HepG2 (cell line): ENCODE results near the gene GRAMD4. TPM values are rescaled to one million over a fixed set of nuclear protein-coding genes. Genes with fewer than 3 reads are reported as not detected.

Source experiments
- ATAC-seq: fragments of 200-7000 bp; cut with Tn5 transposase; 3 replicates; pipeline ENCODE4 v1.9.1; 2020; ENCODE audit warnings: mild to moderate bottlenecking, moderate library complexity
- BruUV-seq: library from RNA; stranded (reverse); fragments of 400-500 nt; replicated peaks from 2 replicates; lab custom pipeline; 2021; lab: Mats Ljungman, UMichigan
- CTCF ChIA-PET: fragments of 300-600 bp; formaldehyde crosslinking; extraction: SDS; loops from one replicate; lab custom pipeline; 2021; ENCODE audit warnings: low total read pairs, inconsistent platforms, low intra/inter-chr PET ratio; lab: Yijun Ruan, JAX
- POLR2A ChIA-PET: fragments of 350-600 bp; sonication (Branson Sonifier 250); formaldehyde crosslinking; loops from one replicate; lab custom pipeline; 2020; ENCODE audit warnings: antibody characterized with exemption, inconsistent platforms; lab: Yijun Ruan, JAX
- DNase-seq: peaks from one replicate; pipeline ENCODE4 v3.0.0-alpha.2; 2015; ENCODE audit warnings: low spot score
- FAIRE-seq: peaks from 3 replicates; lab custom pipeline; 2011; peaks lifted over from hg19 to GRCh38; lab: Jason Lieb, UNC
- H2AFZ ChIP-seq: one replicate; pipeline ENCODE4 v1.6.1; 2011; ENCODE audit warnings: low read length, inconsistent platforms
- H3K27ac ChIP-seq: fragments of 300-600 bp; 3 replicates; pipeline ENCODE4 v1.8.0; 2011; ENCODE audit warnings: mixed run types, mild to moderate bottlenecking, mixed read lengths, low read length, inconsistent platforms; ENCODE audit not compliant: insufficient read depth; ENCODE audit errors: extremely low read length
- H3K27me3 ChIP-seq, 2 experiments: fragments of 200-600 bp in 1 of 2; 2 replicates in 1 of 2; 3 replicates in 1 of 2; pipeline versions ENCODE4 v1.6.0 to v1.8.0; 2011; ENCODE audit warnings: low read length in 2 of 2, mild to moderate bottlenecking in 2 of 2, moderate library complexity in 2 of 2, inconsistent platforms in 1 of 2; ENCODE audit not compliant: insufficient read depth in 2 of 2, control insufficient read depth in 1 of 2
- H3K36me3 ChIP-seq, 2 experiments: fragments of 200-600 bp in 1 of 2; replicated peaks in 1 of 2; 2 replicates in 1 of 2; 3 replicates in 1 of 2; pipeline versions ENCODE4 v1.5.1 to v1.8.0; 2011; ENCODE audit warnings: low read length in 2 of 2, inconsistent platforms in 1 of 2; ENCODE audit not compliant: insufficient read depth in 2 of 2, control insufficient read depth in 1 of 2
- H3K4me1 ChIP-seq: 2 replicates; pipeline ENCODE4 v1.5.1; 2012; ENCODE audit warnings: low read length, inconsistent platforms; ENCODE audit not compliant: insufficient read depth
- H3K4me2 ChIP-seq: 2 replicates; pipeline ENCODE4 v1.6.0; 2011; ENCODE audit warnings: low read depth, low read length, inconsistent platforms
- H3K4me3 ChIP-seq, 3 experiments: fragments of 200-600 bp in 1 of 3; sonication (generic), shearing (Covaris generic) in 1 of 3; replicated peaks in 1 of 3; 2 replicates each; pipeline ENCODE4 v1.5.1; 2011 to 2016; ENCODE audit warnings: low read length in 3 of 3, inconsistent platforms in 2 of 3, low read depth in 2 of 3, mild to moderate bottlenecking in 2 of 3, control low read depth in 1 of 3, mixed read lengths in 1 of 3; ENCODE audit not compliant: insufficient read depth in 1 of 3
- H3K79me2 ChIP-seq: one replicate; pipeline ENCODE4 v1.6.1; 2011; ENCODE audit warnings: low read length, inconsistent platforms; ENCODE audit not compliant: insufficient read depth
- H3K9ac ChIP-seq: 2 replicates; pipeline ENCODE4 v1.6.0; 2011; ENCODE audit warnings: mild to moderate bottlenecking, low read depth, low read length, inconsistent platforms; ENCODE audit not compliant: insufficient read depth
- H3K9me3 ChIP-seq: 2 replicates; pipeline ENCODE4 v1.5.1; 2012; ENCODE audit warnings: mild to moderate bottlenecking, low read length
- H4K20me1 ChIP-seq: 2 replicates; pipeline ENCODE4 v1.6.0; 2011; ENCODE audit warnings: inconsistent platforms, mild to moderate bottlenecking, low read length, moderate library complexity; ENCODE audit not compliant: insufficient read depth
- KAT2B ChIP-seq: fragments of 150-350 bp; IDR thresholded peaks from 2 replicates; pipeline ENCODE4 v1.6.1; 2014; ENCODE audit warnings: low read depth, low read length, borderline replicate concordance
- KMT2A ChIP-seq: sonication (generic); formaldehyde crosslinking; IDR thresholded peaks from 2 replicates; pipeline ENCODE4 v1.4.0; 2020; ENCODE audit warnings: missing genetic modification reagents
- SP1 ChIP-seq, 2 experiments: fragments of 450-650 bp in 1 of 2; sonication (generic) in 1 of 2; formaldehyde crosslinking in 1 of 2; IDR thresholded peaks; 2 replicates each; pipeline versions ENCODE4 v1.4.0 to v1.6.1; 2016 to 2020; ENCODE audit warnings: missing genetic modification reagents in 1 of 2
- TMF1 ChIP-seq: sonication (generic); formaldehyde crosslinking; IDR thresholded peaks from 2 replicates; pipeline ENCODE4 v1.8.1; 2022; ENCODE audit warnings: low read depth, missing genetic modification reagents
- ZNF232 ChIP-seq: sonication (generic); formaldehyde crosslinking; IDR thresholded peaks from 2 replicates; pipeline ENCODE4 v1.4.0; 2020; ENCODE audit warnings: missing genetic modification reagents, borderline replicate concordance
- ZNF496 ChIP-seq: sonication (generic); formaldehyde crosslinking; IDR thresholded peaks from 2 replicates; pipeline ENCODE4 v1.8.1; 2023; ENCODE audit warnings: mild to moderate bottlenecking, moderate library complexity, missing genetic modification reagents; ENCODE audit not compliant: insufficient replicate concordance
- ZNF605 ChIP-seq: sonication (generic); formaldehyde crosslinking; IDR thresholded peaks from 2 replicates; pipeline ENCODE4 v1.8.0; 2022; ENCODE audit warnings: mild to moderate bottlenecking, missing genetic modification reagents
- ZNF839 ChIP-seq: sonication (generic); formaldehyde crosslinking; IDR thresholded peaks from 2 replicates; pipeline ENCODE4 v1.4.0; 2020; ENCODE audit warnings: missing genetic modification reagents, mild to moderate bottlenecking, borderline replicate concordance
- WGBS: methylation state at CpG from one replicate; pipeline ENCODE4 v1.1.6; 2017; ENCODE audit warnings: low lambda C conversion rate; 5-methylcytosine and 5-hydroxymethylcytosine counted together
- in situ Hi-C: cut with HindIII; loops from 2 replicates; pipeline ENCODE4 v1.10.0; 2017; ENCODE audit warnings: low pct_unique_long_range_greater_than_20kb; ENCODE audit not compliant: extremely low pct_ligation_motif_present
- intact Hi-C: fragments of 100-400 bp; cut with micrococcal nuclease; formaldehyde crosslinking; loops from one replicate; pipeline ENCODE4 v1.10.0; 2022; ENCODE audit not compliant: unreplicated experiment
- polyA plus RNA-seq, 8 experiments: library from polyadenylated mRNA; depleted of rRNA in 3 of 8; stranded (reverse) in 7 of 8; unstranded in 1 of 8; fragments of >200 nt; fragmentation: Illumina TruSeq in 4 of 8; extraction: Trizol in 4 of 8; gene quantifications; 2 replicates each; pipeline versions ENCODE4 v1.2.1 to v1.2.3, GENCODE V29; 2011 to 2016; ENCODE audit warnings: low read depth in 4 of 8, missing spikeins in 1 of 8, mixed read lengths in 1 of 8; ENCODE audit not compliant: insufficient read depth in 1 of 8
- total RNA-seq, 5 experiments: library from RNA; depleted of rRNA; stranded (reverse); fragments of >200 nt; fragmentation: Illumina TruSeq; extraction: Trizol; gene quantifications; 2 replicates each; pipeline ENCODE4 v1.2.3, GENCODE V29; 2016; ENCODE audit warnings: low read depth in 1 of 5
- TF ChIP-seq, protein P1 (sequence below): sonication (generic); formaldehyde crosslinking; IDR thresholded peaks from 2 replicates; pipeline ENCODE4 v1.8.0; 2022; ENCODE audit warnings: missing genetic modification reagents, mild to moderate bottlenecking, borderline replicate concordance
- TF ChIP-seq, protein P2 (sequence below): sonication (generic); formaldehyde crosslinking; IDR thresholded peaks from 2 replicates; pipeline ENCODE4 v1.8.0; 2023; ENCODE audit warnings: mild to moderate bottlenecking, missing genetic modification reagents
- TF ChIP-seq, protein P3 (sequence below), 2 experiments: sonication (generic) in 1 of 2; formaldehyde crosslinking in 1 of 2; IDR thresholded peaks; 2 replicates each; pipeline versions ENCODE4 v1.6.1 to v1.9.0; 2014 to 2022; ENCODE audit warnings: antibody characterized with exemption in 1 of 2, borderline replicate concordance in 1 of 2, inconsistent platforms in 1 of 2, low read depth in 1 of 2, missing genetic modification reagents in 1 of 2

GRAMD4 gene
- total and polyA plus RNA-seq, 2 of the 13 experiments (the other 11 are each of a cell fraction or from before 2014, with no cell fraction given) = 15.2 to 15.7 TPM

DNA sequence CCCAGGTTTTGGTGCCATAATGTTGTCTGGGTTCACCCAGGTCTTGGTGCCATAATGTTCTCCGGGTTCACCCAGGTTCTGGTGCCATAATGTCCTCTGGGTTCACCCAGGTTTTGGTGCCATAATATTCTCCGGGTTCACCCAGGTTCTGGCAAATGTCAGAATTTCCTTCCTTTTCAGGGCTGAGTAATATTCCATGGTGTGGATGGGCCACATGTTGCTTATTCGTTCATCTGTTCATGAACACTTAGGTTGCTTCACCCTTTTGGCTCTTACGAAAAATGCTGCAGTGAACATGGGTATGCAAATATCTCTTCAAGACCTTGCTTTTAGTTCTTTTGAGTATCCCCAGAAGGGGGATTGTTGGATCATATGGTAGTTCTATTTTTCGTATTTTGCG lies 15.1 kb upstream of the GRAMD4 start (continued):
- TF ChIP-seq, protein P1, sequence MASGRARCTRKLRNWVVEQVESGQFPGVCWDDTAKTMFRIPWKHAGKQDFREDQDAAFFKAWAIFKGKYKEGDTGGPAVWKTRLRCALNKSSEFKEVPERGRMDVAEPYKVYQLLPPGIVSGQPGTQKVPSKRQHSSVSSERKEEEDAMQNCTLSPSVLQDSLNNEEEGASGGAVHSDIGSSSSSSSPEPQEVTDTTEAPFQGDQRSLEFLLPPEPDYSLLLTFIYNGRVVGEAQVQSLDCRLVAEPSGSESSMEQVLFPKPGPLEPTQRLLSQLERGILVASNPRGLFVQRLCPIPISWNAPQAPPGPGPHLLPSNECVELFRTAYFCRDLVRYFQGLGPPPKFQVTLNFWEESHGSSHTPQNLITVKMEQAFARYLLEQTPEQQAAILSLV (CRISPR knock-in tag) = no peak
- TF ChIP-seq TMF1 (CRISPR knock-in tag) (no peak), ZNF605 (CRISPR knock-in tag) (no peak), SP1 (IDR thresholded peaks at IDR 0.05) (no peak), SP1 (CRISPR knock-in tag; IDR thresholded peaks at IDR 0.05) (no peak)
- TF ChIP-seq, all 625 proteins: peak for 0

DNA sequence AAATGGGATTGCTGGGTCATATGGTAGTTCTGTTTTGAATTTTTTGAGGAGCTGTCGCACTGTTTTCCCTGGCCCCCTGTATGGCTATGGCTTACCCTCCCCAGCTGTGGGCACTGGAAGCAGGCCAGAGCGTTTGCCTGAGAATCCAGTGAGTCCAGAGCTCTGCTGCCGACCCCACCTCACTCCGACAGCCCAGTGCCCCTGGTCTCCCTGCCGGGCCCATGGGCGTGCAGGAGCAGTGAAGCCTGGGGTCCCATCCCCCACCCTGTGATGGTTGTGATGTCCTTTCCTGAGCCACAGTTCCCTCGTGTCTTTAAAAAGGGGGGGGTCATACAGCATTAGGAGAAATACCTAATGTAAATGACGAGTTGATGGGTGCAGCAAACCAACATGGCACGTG lies 13.3 kb upstream of the GRAMD4 start:
- peaks cover 45% of the 10 kb centered on the region for H3K4me1 ChIP-seq
- no peak for DNase-seq
- BruUV-seq = no TSS peak
- H3K27ac ChIP-seq = no peak overlapping the region
- no peak overlapping the region for H3K4me3 ChIP-seq
- intact Hi-C loops = no loop called here
- ChIA-PET CTCF (no interaction called here), POLR2A (no interaction called here)
- 78% methylated on average over 9 of the region's 9 CpGs for WGBS
- no peak for ATAC-seq
- no peaks in the 10 kb centered on the region for H3K36me3 ChIP-seq
- in situ Hi-C loops = no loop called here
- H3K27me3 ChIP-seq = no peaks in the 10 kb centered on the region
- no peak for TF ChIP-seq ZNF496
- no peak for TF ChIP-seq ZNF232 (CRISPR knock-in tag)
- TF ChIP-seq, protein P2, sequence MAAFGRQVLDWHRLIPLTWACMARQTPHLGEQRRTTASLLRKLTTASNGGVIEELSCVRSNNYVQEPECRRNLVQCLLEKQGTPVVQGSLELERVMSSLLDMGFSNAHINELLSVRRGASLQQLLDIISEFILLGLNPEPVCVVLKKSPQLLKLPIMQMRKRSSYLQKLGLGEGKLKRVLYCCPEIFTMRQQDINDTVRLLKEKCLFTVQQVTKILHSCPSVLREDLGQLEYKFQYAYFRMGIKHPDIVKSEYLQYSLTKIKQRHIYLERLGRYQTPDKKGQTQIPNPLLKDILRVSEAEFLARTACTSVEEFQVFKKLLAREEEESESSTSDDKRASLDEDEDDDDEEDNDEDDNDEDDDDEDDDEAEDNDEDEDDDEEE (CRISPR knock-in tag) = no peak
- no peak for TF ChIP-seq ZNF839 (CRISPR knock-in tag)
- no peak for TF ChIP-seq KAT2B
- TF ChIP-seq, protein P3, sequence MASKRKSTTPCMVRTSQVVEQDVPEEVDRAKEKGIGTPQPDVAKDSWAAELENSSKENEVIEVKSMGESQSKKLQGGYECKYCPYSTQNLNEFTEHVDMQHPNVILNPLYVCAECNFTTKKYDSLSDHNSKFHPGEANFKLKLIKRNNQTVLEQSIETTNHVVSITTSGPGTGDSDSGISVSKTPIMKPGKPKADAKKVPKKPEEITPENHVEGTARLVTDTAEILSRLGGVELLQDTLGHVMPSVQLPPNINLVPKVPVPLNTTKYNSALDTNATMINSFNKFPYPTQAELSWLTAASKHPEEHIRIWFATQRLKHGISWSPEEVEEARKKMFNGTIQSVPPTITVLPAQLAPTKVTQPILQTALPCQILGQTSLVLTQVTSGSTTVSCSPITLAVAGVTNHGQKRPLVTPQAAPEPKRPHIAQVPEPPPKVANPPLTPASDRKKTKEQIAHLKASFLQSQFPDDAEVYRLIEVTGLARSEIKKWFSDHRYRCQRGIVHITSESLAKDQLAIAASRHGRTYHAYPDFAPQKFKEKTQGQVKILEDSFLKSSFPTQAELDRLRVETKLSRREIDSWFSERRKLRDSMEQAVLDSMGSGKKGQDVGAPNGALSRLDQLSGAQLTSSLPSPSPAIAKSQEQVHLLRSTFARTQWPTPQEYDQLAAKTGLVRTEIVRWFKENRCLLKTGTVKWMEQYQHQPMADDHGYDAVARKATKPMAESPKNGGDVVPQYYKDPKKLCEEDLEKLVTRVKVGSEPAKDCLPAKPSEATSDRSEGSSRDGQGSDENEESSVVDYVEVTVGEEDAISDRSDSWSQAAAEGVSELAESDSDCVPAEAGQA (IDR thresholded peaks at IDR 0.05; ENCODE audit: low read depth) = no peak
- TF ChIP-seq, protein P3 (CRISPR knock-in tag; IDR thresholded peaks at IDR 0.05; ENCODE audit: borderline replicate concordance) = no peak
- TF ChIP-seq KMT2A = no peak
- no peaks in the 10 kb centered on the region; the same call in 1 of the 2 replicates for H4K20me1 ChIP-seq
- no peak overlapping the region for H3K4me2 ChIP-seq
- no peaks in the 10 kb centered on the region for H3K9me3 ChIP-seq
- no peak for FAIRE-seq
- no peak overlapping the region for H3K9ac ChIP-seq
- H3K79me2 ChIP-seq = peaks cover 7% of the 10 kb centered on the region
- H2AFZ ChIP-seq = no peak overlapping the region
